Measurements from ENCODE around the gene CALHM3. TPM values are rescaled to one million over a fixed set of nuclear protein-coding genes. Genes with fewer than 3 reads are reported as not detected.
"Not testable (repeated sequence)": the region's sequence is repeated elsewhere in the genome, so short reads cannot be mapped to it uniquely, and the experiment has no call there.

Gene CALHM3
- polyA plus RNA-seq, 3 donors, result not detected

DNA sequence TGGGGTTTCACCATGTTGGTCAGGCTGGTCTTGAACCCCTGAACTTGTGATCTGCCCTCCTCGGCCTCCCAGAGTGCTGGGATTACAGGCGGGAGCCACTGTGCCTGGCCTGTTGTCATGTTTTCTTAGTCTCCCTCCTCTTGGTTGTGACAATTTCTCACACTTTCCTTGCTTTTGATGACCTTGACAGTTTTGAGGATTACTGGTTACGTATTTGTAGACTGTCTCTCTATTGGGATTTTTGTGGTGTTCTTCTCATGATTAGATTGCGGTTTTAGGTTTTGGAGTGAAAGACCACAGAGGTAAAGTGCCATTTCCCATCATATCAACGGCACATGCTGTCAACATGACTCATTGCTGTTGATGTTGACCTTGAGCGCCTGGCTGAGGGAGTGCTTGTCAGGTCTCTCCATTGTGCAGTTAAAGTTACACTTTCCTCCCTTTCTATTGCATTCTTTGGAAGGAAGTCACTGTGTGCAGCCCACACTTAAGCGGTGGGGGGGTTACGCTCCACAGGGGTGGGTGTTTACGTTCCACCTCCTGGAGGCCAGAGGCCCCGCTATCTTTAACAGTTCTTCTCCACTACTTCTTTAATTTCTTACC is 25.2 kb upstream of the CALHM3 start:
- DNase-seq (ENCODE audit: extremely low read depth in 1 of 11, low read depth in 9 of 11, low spot score in 4 of 11), result peak in 6 of 11 donors; percentile 46 to 75 (median 64)

DNA sequence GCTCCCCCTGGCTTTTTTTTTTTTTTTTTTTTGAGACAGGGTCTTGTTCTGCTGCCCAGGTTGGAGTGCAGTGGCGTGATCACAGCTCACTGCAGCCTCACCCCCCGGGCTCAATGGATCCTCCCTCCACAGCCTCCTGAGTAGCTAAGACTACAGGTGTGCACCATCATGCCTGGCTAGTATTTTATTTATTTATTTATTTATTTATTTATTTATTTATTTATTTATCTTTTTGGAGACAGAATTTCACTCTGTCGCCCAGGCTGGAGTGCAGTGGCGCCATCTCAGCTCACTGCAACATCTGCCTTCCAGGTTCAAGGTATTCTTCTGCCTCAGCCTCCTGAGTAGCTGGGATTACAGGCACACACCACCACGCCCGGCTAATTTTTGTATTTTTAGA is 24.7 kb upstream of the CALHM3 start:
- DNase-seq (ENCODE audit: extremely low read depth in 1 of 11, low read depth in 9 of 11, low spot score in 4 of 11), result not testable (repeated sequence)

DNA sequence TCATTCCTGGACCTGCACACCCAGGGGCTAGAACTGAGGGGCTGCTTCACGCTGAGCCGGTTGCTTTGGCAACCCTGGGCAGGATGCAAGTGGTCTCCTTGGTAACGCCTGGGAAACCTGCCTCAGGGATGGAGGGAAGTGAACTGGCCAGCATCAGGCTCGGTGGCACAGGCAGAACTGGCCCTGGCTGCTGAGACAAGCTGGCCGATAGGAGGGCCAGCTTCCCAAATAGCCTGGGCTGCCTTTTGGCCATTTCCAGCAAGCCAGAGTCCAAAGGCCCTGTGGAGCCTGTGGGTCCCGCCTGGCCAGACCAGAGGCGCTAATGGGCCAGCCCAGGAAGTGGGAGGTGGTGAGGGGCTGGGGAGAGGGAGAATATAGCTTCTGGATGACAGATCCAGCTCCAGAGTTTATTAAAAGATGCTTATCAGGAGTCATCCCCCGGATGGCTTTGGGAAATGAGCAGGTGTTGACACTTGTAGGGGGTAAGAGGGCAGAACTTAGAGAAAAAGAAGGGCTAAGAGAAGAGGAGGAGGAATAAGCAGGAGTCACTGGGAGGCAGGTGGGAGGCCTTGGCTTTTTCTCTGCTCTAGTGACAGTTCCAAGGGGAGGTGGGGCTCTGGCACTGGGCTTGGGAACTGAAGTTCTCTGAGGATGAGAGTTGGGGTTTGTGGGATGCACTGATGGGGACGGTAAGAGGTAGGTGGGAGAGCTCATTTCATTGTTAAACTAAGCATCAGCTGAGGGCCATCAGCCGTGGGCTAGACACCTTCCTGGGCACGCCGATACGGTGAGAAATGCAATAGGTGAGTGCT is 24.0 kb upstream of the CALHM3 start:
- no peak for DNase-seq (ENCODE audit: extremely low read depth in 1 of 11, low read depth in 9 of 11, low spot score in 4 of 11)

DNA sequence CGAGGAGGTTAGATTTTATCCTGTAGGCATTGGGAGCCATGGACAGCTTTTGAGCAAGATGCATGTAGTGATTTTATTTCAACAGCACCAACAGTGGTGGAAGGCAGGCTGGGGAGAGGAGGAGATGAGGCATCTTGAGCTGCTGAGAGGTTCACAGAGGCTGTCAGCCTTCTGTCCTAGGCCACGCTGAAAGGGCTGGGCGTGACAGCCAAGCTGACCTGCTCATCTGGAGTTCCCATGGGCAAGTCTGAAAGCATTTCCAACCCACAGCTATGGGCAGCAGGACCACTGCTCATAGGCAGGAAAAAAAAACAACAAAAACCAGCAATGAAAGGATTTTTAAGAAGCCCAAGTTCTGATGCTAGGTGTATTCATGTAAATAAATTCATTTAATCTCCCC is 22.1 kb upstream of the CALHM3 start:
- no peak for DNase-seq (ENCODE audit: extremely low read depth in 1 of 11, low read depth in 9 of 11, low spot score in 4 of 11)

DNA sequence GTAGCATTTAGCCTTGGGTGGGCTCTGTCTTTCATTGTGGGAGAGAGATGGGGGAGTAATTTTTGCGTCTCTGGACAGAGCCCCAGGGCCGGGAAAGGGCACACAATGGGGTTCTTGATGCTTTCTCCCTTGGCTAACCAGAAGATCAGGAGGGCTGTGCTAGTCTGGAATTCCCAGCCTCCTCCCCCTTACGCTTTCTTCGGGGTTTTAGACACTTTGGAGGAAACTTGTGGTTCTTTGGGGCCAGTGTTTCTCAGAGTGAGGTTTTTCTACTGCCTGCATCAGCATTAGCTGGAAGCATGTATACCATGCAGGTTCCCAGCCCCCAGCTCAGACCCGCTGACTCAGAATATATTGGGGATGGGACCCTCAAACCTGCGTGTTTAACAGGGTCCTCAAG is 21.4 kb upstream of the CALHM3 start:
- no peak for DNase-seq (ENCODE audit: extremely low read depth in 1 of 11, low read depth in 9 of 11, low spot score in 4 of 11)

DNA sequence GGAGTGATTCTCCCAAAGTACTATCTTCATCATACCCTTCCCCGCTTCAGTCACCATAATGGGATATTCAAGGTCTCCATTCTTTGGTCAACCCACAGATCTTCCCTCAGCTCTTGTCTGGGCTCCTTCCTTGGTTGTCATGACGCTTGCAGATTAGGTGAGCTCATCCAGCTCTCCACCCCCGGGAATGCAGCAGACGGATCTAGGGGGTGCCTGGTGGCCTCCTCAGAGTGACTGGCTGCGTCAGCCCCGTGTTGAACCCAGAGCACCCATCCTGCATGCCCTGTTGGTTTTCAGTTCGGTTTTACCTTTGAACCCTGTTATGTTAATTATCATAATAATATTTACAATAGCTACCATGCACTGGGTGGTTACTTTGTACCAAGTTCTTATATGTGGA is 20.8 kb upstream of the CALHM3 start:
- DNase-seq (ENCODE audit: extremely low read depth in 1 of 11, low read depth in 9 of 11, low spot score in 4 of 11), result no peak

DNA sequence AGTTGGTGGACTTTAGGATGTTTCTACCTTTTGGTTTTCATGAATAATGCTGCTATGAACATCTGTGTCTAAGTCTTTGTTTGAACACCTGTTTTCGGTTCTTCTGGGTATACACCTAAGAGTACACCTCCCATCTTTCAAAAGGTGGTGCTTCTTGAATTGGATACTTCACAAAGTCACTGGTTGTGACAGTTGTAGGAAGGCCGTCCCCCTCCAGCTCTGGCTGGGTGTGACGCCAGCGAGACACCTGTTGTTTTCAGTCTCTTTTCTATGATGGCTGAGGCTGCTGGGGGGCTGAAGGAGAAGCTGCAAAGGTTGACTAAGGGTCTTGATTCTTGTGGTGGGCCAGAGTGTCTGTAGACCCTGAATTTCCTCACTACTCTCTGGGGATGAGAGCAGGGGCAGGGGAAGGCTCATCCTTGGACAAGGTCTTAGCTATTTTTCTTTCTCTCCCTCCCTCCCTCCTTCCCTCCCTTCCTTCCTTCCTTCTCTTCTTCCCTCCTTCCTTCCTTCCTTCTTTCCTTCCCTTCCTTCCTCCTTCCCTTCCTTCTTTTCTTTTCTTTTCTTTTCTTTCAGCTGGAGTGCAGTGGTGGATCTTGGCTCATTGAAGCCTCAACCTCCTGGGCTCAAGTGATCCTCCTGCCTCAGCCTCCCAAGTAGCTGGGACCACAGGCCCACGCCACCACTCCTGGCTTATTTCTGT is 20.0 kb upstream of the CALHM3 start:
- DNase-seq (ENCODE audit: extremely low read depth in 1 of 11, low read depth in 9 of 11, low spot score in 4 of 11), result no peak

DNA sequence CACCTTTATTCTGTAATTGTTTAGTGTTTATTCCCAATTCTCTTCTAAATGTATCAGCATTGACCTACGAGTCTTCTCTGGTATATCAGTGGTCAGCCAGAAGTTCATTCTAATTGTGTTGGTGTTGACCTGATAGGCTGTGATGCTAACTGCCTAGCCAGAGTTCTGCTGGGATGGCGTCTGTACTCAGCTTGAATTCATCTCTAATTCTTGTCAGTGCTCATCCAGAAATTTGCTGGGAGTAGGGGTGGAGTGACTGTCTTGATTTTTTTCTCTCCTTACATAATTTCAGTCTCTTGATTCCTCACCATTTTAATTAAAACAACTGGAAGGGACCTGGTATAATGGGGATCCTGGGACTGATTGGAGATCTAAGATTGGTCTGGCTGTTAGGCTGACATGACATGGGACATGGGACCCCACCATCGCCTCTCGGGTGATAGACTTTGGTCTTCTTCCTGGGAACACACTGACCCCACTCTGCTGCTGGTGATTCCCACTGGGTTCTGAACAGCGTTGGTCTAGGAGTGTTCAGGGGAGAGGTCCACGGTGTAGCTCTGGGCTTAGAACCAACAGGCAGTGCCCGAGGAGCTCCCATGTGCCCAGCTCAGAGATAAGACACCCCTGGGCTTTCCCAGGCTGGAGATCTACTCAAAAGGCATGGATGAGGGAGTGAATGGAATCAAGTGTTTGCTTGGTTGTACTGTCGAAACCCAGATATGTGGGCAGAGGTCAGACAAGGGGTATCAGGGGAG is 18.3 kb upstream of the CALHM3 start:
- no peak for DNase-seq (ENCODE audit: extremely low read depth in 1 of 11, low read depth in 9 of 11, low spot score in 4 of 11)

DNA sequence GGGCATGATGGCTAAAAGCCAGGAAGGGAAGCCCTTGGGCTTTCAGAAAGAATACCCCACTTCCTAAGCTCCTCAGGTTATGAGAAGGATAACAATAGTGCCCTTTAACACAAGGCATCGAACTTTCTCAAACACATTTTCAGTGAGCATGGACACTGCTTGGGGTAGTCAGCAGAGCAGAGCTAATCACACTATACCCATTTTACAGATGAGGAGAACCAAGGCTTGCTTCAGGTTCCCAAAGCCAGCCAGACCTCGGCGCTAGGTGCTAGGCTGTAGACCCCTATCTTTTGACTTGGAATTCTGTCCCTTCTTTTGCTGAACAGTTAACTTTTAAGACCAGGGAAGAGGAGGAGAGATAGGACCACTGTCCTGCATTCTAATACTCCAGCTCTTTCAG is 16.3 kb upstream of the CALHM3 start:
- no peak for DNase-seq (ENCODE audit: extremely low read depth in 1 of 11, low read depth in 9 of 11, low spot score in 4 of 11)

DNA sequence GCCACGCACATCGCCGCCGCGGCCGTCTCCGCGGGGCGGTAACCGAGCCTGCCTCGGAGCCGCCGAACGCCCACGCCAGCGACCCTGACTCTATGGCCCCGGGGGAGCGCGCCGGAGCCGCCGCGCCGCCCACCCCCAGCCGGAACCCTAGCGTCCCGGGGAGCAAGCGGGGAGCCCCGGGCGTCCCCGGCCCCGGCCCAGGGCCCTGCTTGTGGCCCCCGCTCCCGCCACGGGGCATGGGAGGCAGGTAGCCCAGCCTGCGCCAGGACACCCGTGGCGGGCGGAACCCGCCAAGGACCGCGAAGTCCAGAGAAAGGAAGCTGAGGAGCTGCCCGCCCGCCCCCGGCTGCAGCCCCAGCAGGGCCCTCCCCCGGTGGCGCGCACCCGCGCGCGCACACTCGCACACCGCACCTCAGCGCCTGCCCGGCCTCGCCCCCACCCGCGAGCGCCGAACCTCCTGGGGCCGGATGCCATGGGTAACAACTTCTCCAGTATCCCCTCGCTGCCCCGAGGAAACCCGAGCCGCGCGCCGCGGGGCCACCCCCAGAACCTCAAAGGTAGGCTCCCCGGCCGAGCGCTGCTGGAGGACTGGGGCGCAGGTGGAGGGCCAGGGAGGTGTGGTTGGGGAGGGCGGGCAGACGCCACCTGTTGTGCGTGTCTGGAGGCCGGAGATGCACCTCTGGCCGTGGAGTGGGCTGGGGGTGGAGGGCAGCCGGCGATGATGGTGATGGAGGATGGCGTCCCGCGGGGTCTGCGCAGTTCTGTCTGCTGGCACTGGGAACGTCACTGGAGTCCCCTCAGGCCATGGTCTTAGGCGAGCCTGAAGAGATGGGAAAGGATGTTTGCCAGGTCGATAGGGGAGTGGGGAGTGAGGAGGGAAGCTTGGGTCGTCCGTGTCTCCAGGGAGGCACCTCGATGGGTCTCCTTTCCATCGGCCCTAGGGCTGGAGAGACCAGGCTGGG is 15.2 kb upstream of the CALHM3 start:
- no peak for DNase-seq (ENCODE audit: extremely low read depth in 1 of 11, low read depth in 9 of 11, low spot score in 4 of 11)

DNA sequence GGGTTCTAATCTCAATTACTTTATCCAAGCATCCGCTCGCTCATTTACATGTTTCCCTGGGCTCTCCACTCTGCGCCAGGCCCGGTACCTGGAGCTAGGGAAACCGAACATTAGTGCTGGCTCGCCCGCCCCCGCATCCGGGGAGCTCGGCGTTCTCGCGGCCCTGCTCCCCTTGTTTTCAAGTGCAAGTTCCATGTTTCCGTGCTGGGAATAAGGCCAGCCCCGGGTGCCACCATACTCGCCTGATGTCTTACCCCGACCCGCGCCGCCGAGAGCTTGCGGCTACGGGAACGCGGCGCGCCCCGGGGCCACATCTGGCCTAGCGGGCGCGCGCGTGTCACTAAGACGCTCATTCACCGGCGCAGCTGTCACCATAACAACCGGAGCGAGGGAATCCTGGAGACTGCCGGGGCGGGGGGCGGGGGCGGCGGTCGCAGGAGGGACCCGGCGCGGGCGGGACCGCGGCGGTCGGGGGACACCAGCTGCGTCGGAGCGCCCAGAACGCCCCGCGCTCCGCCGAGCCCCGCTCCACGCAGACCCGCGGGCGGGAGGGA is 14.4 kb upstream of the CALHM3 start, which contains the start of gene NEURL1:
TSS of gene NEURL1 (plus strand) at position 344 of the 554 bp plus-strand sequence. CDS start 683 bp downstream, outside the sequence.
- peak in 2 of 11 donors; percentile 48 to 55 for DNase-seq (ENCODE audit: extremely low read depth in 1 of 11, low read depth in 9 of 11, low spot score in 4 of 11)

DNA sequence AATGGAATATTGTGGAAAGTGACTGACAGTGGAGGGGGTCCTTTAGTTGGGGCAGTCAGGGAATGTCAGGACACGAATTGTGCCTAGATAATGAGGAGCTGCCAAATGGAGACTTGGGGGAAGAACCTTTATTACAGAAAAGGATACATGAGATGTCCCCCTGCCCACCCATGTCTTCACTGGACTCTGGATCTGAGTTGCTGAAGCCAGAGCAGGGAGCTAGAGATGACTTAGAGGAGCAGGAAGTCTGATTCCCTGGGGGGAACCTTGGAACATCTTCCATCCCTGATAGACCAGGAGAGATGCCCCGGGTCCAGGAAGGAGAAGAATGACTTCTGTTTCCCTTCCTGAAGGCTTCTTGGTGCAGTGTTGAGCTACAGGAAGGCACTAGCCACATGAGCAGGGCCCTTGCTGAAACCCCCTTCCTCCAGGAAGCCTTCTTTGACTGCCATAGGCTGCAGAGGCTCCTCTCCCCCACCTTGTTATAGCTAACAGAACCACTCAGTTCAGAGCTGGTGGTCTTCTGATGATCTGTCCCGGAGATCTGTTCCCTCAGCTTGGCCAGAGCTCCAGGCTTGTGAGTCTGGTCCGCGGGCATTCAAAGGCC is 13.7 kb upstream of the CALHM3 start:
- no peak for DNase-seq (ENCODE audit: extremely low read depth in 1 of 11, low read depth in 9 of 11, low spot score in 4 of 11)

DNA sequence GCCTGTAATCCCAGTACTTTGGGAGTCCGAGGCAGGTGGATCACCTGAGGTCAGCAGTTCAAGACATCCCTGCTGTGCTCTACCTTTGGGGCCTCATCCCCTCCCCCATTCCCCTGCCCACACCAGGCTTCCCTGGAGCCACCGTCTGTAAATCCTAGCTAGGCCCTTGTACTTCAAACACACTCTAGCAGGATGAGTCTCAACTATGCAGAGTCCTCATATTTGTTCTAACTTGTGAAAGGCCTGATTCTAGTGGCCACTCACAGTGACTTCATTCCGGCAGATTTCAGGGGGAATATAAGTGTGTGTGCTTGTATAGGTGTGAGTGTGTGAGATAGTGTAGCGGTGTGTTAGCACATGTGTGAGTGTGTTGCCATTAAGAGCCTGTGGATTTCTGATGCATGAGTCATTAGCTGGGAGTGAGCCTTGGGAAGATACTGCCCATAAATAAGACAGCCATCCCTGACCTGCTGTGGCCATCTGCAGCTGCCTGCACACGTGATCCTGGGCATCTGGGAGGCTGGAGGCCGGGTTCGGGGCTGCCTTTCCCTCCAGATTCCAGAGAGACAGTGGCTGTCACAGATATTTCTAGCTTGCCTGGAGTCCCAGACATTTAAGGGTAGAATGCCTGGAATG is 12.8 kb upstream of the CALHM3 start:
- DNase-seq (ENCODE audit: extremely low read depth in 1 of 11, low read depth in 9 of 11, low spot score in 4 of 11), result peak in 1 of 11 donors; percentile 60

DNA sequence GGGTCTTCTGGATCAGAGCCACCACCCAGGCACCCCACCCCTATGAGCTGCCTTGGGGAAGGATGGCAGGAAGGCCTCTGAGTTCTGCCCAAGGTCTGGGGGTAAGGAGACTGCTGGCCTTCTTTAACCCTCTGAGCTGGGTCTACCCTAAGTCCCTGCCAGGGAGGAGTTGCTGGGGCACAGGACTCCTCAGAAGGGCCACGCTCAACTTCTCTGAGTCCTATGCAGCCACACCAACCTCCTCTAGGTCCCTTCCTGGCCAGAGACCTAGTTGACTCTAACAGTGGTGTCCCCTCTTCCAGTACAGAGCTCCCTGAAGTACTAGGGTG is 11.9 kb upstream of the CALHM3 start:
- no peak for DNase-seq (ENCODE audit: extremely low read depth in 1 of 11, low read depth in 9 of 11, low spot score in 4 of 11)

DNA sequence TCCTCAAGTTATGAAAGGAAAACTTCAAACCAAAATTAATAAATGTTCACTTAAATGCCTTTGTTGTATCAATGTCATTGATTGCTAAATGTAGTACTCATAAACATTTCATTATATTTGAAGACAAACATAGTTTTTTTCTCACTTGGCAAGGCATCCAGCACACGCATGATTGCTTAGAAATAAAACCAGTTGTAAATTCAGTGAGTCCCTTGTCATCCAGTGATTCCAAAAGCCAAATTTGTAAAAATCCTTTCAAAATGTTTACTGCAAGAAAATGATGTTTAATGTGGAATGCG is 8.3 kb upstream of the CALHM3 start:
- no peak for DNase-seq (ENCODE audit: extremely low read depth in 1 of 11, low read depth in 9 of 11, low spot score in 4 of 11)

DNA sequence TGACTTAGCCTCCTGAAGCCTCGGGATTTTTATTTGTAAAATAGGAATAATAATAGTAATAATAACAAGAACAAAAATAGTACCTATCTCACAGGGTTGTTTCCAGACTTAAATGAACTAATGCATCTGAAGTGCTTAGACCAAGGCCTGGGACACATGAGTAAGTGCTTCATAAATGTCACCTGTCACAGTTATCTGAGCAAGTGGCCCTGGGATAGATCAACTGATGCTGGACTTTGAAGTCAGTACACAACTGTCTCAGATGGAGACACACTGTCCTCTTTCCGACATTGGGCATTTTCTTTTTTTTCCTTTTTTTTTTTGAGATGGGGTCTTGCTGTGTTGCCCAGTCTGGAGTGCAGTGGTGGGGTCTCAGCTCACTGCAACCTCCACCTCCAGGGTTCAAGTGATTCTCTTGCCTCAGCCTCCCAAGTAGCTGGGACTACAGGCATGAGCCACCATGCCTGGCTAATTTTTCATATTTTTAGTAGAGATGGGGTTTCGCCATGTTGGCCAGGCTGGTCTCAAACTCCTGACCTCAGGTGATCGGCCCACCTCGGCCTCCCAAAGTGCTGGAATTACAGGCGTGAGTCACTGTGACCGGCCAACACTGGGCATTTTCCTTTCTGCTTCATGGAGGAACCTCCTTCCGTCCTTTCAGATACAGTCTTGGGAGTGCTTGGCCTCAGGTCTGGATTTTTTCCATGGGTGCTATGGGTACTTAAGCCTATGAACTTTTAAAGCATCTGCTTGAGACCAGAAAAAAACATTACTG is 7.8 kb upstream of the CALHM3 start:
- not testable (repeated sequence) for DNase-seq (ENCODE audit: extremely low read depth in 1 of 11, low read depth in 9 of 11, low spot score in 4 of 11)

Measured in renal cortex interstitium (tissue), 11 donors.